G401.6 (cell line): ENCODE data around the gene TTC12.
"Not testable (repeated sequence)": the region's sequence is repeated elsewhere in the genome, so short reads cannot be mapped to it uniquely, and the experiment has no call there.

Source experiments
- FAIRE-seq: peaks from 2 replicates; lab custom pipeline; 2012; peaks lifted over from hg19 to GRCh38; lab: Jason Lieb, UNC

The TTC12 gene

GRCh38 chr11:113286509-113287497, 27.6 kb upstream of the TTC12 start:
- no peak for FAIRE-seq

GRCh38 chr11:113287801-113288200, 26.6 kb upstream of the TTC12 start:
- no peak for FAIRE-seq

DNA sequence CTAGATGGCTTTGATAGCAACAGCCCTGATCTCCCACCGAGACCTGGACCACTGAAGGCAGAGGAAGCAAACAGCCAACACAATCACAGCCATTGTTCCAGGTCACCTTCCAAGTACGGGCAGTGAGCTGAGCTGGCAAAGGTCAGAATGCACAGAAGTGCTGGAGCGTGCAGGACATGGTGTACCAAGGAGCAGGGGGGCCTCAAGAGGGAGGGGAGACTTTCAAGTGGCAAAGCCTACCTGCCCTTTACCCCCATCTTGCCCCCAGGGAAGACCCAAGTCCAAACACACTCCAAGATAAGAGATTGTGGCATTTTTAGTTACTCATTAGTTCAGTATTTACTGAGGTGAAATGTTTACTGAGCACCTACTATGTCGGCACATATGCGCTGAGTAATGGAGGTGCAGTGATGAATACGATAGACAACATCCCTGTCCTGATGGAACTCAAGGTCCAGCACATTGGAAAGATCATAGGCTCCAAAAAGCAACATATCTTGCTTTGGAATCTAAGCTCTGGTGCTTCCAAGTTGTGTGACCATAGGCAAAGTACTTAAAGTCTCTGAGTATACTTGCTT, 26.0 kb upstream of the TTC12 start:
- FAIRE-seq: no peak

GRCh38 chr11:113289431-113290187, 24.8 kb upstream of the TTC12 start:
- no peak for FAIRE-seq

DNA sequence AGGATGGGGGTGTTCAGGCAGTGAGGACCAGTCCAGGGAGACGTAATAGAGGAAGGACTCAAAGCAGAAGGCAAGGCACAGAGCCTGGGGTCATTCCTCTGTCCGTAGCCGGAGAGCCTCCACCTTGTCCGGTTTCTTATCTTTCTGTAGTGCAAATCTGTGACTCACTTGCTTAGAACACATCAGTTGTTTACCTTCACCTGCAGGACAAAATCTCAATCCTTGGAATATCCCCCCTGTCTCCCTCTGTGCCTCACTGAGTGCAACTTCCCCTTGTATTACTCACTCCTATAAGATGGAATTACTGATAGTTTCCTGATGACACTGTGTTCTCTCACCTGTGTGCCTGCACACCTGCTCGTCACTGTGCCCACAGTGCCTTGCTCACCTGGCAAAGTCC, 20.4 kb upstream of the TTC12 start:
- no peak for FAIRE-seq

DNA sequence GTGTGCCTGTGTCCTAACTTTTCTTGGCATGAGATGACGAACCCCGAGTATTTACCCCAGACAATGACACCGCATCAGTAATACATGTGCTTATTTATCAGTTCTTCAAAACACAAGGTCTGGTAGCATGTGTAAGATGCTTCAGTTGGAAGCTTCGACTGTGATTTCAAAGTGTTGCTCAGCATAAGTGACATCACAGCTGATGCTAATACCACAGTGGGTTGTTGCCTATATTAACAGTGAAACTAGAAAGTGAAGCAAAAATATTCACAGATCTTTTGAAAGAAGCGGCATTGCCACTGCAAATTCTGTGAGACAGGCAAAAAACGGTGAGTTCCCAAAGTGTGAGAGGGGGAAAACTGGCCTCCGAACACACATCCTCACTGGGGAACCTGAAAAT, 18.4 kb upstream of the TTC12 start:
- FAIRE-seq: no peak

GRCh38 chr11:113296447-113297205, 17.8 kb upstream of the TTC12 start:
- FAIRE-seq: no peak

- FAIRE-seq: not testable (repeated sequence)
Measured at GRCh38 chr11:113298496-113298895, 15.9 kb upstream of the TTC12 start.

DNA sequence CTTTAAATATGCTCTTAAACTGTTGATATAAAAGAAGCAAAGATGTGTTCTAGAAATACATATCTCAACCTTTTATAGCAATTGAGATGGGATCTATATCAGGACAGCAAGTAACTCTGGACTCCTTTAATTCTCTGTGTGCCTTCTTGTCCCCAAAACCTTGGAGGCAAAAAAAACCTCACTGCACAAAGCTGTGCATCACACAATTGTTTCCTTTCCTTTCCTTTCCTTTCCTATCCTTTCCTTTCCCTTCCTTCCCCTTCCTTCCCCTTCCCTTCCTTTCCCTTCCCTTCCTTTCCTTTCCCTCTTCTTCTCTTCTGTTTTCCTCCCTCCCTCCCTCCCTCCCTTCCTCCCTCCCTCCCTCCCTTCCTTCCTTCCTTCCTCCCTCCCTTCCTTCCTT, 9.5 kb upstream of the TTC12 start:
- no peak for FAIRE-seq

DNA sequence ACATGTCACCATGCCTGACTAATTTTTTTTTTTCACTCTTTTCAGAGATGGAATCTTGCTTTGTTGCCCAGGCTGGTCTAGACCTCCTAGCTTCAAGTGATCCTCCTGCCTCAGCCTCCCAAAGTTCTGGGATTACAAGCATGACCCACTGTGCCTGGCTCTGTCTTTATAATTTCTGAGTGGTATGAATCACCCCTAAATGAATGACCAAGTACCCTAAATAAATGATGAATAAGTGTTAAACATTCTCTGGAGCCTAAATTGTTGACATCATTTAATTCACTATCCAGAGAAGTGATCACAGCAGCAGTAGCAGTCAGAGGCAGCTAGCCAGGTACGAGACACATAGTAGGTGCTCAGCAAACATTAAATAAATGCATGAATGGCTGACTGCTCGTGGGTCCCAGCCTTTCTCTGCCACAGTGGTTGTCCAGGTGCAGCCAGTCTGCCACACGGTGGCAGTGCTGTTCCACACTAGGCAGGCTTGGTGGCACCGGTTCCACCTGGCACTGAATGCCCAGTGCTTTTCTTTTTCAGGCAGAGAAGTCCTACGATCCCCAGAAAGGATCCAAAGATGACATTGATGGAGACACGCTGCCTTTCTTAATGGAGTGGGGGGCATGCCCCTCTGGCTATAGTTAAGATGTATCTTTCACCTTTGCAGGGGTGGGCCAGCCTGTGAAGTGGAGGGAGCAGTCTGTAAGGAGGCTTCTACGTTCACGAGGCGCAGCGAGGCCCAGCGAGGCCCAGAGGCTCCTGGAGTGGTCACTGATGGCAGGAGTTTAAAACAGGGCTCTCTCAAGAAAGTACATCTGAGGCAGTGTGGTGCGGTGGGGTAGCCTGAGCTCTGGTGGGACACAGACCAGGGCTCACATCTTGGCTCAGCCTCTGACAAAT, 8.7 kb upstream of the TTC12 start:
- no peak for FAIRE-seq

GRCh38 chr11:113308601-113309000, 5.8 kb upstream of the TTC12 start:
- no peak for FAIRE-seq

GRCh38 chr11:113311536-113311935, 2.8 kb upstream of the TTC12 start:
- FAIRE-seq: no peak

GRCh38 chr11:113313601-113314000, 782 bp upstream of the TTC12 start:
- FAIRE-seq: no peak

GRCh38 chr11:113314065-113314388, 356 bp upstream of the TTC12 start:
- no peak for FAIRE-seq

GRCh38 chr11:113315811-113316210, 1.4 kb downstream of the TTC12 start:
- no peak for FAIRE-seq

- no peak for FAIRE-seq
Measured at GRCh38 chr11:113316256-113316655, 1.9 kb downstream of the TTC12 start.

- FAIRE-seq: no peak
Measured at GRCh38 chr11:113317339-113317738, 3.0 kb downstream of the TTC12 start.

- FAIRE-seq: no peak
Measured at GRCh38 chr11:113319085-113319484, 4.7 kb downstream of the TTC12 start.

- no peak for FAIRE-seq
Measured at GRCh38 chr11:113322158-113322557, 7.8 kb downstream of the TTC12 start.

GRCh38 chr11:113324250-113324649, 9.9 kb downstream of the TTC12 start:
- no peak for FAIRE-seq

- FAIRE-seq: no peak
Measured at GRCh38 chr11:113329725-113330124, 15.3 kb downstream of the TTC12 start.
